T follicular helper cell (primary cell): ENCODE measurements around the gene TBC1D10B.
"Not testable (repeated sequence)": the region's sequence is repeated elsewhere in the genome, so short reads cannot be mapped to it uniquely, and the experiment has no call there.

Experiments
- DNase-seq: peaks from one replicate; pipeline ENCODE4 v3.0.0-alpha.2; 2020; ENCODE audit warnings: low read depth

TBC1D10B gene

DNA sequence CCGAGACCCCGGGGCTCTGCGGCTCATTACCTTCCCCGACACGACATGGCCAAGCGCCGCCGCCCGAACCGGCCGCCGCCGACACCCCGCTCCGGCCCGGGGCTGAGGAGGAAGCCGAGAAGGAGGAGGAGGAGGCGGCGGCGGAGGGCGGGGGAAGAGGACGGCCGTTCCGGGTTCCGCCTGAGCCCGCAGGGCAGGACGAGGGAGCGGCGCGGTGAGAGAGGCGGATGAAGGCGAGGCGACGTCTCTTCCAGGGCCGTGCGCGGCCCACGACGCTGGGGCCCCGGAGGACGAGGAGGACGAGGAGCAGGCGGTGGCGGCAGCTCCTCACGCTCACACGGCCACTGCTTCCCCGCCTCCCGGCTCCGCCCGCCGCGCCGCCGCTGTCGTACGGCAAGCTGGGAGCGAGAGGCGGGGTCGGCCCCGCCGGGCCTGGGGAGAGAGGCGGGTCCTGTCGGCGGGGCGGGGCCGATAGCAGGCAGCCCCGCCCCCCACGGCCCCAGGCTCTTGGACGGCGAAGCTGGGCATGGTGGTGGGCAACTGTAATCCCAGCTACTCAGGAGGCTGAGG, 35.2 kb downstream of the TBC1D10B start:
- DNase-seq = peak; percentile 76

DNA sequence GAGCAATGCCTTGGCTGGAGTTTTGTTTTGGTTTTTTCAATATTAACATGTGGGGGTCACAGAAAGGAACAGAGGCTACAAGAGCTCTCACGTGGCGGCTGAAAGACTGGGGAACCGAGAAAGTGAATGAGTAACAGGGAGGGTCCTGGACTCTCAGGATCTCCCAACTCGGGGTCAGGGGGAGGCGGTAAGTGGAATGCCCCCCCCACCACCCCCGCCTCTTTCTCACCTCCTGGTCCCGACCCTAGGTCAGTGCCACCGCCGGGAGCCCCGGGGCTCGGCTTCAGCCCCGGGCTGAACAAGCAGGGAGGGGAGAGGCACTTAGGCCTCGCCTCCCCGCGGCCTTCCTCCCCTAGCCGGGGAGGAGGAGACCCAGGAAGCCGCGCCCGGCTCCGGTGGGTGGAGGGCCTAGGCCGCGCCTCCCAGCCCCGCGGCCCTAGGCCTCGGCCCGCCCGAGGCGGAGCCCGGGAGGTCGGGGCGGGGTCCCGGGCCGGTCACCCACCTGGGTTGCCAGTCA, 35.8 kb downstream of the TBC1D10B start:
- peak; percentile 83 for DNase-seq

GRCh38 chr16:30324220-30324619, 46.1 kb downstream of the TBC1D10B start:
- DNase-seq = not testable (repeated sequence)

DNA sequence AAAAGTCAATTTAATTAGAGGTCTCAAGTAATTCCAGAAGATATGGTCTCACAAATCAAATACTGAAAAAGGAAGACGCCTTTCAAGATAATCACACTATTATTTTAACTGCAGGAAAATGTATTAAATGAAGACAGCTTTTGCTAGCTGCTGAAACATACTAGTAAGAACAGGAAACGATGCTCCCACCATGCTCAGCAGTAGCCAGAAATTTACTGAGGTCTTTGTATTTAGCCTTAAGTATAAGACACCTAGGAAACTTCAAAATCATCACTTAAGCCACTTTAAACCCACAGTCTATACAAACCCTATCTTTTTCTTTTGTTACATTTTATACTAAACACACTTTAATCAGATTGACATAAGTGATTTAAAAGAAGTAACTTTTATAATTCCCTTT, 51.6 kb downstream of the TBC1D10B start:
- DNase-seq = not testable (repeated sequence)

- DNase-seq = not testable (repeated sequence)
Measured at GRCh38 chr16:30310937-30311336, 59.4 kb downstream of the TBC1D10B start.

GRCh38 chr16:30309255-30309654, 61.0 kb downstream of the TBC1D10B start:
- DNase-seq = not testable (repeated sequence)
